SK-N-SH (cell line): ENCODE data around the gene RBBP9. TPM values are rescaled to one million over a fixed set of nuclear protein-coding genes. Genes with fewer than 3 reads are reported as not detected.

Experiments used
- CTCF ChIA-PET: fragments of 300-600, 350-600 bp; formaldehyde crosslinking; extraction: SDS; loops from one replicate; lab custom pipeline; 2021; lab: Yijun Ruan, JAX
- POLR2A ChIA-PET: fragments of 350-600 bp; sonication (Branson Sonifier 250); formaldehyde crosslinking; extraction: SDS; loops from one replicate; lab custom pipeline; 2020; ENCODE audit warnings: antibody characterized with exemption, inconsistent platforms; lab: Yijun Ruan, JAX
- DNase-seq: peaks from one replicate; pipeline ENCODE4 v3.0.0; 2012
- H2AFZ ChIP-seq: fragments of 200-600 bp; sonication (generic); 2 replicates; pipeline ENCODE4 v1.8.1; 2016; ENCODE audit warnings: antibody characterized with exemption, mild to moderate bottlenecking, low read depth
- H3F3A ChIP-seq: fragments of 200-600 bp; sonication (generic); replicated peaks from 2 replicates; pipeline ENCODE3; 2016; ENCODE audit warnings: antibody characterized with exemption, mild to moderate bottlenecking; ENCODE audit not compliant: insufficient read depth
- H3K27ac ChIP-seq, 2 experiments: fragments of 200-500 bp in 1 of 2; fragments of 200-600 bp in 1 of 2; sonication (Bioruptor generic) in 1 of 2; sonication (generic), shearing (Covaris generic) in 1 of 2; 2 replicates each; pipeline versions ENCODE4 v1.5.1 to v1.6.1; 2014 to 2016; ENCODE audit warnings: low read depth in 2 of 2, inconsistent platforms in 1 of 2, low read length in 1 of 2, mild to moderate bottlenecking in 1 of 2, mixed read lengths in 1 of 2
- H3K27me3 ChIP-seq: fragments of 200-600 bp; sonication (generic), shearing (Covaris generic); 2 replicates; pipeline ENCODE4 v1.6.1; 2016; ENCODE audit warnings: mixed run types; ENCODE audit not compliant: insufficient read depth
- H3K36me3 ChIP-seq, 2 experiments: fragments of 200-500 bp in 1 of 2; fragments of 200-600 bp in 1 of 2; sonication (Bioruptor generic) in 1 of 2; sonication (generic) in 1 of 2; replicated peaks in 1 of 2; 2 replicates each; pipeline versions ENCODE3 to v1.5.1; 2014 to 2016; ENCODE audit warnings: low read length in 1 of 2, mild to moderate bottlenecking in 1 of 2; ENCODE audit not compliant: insufficient read depth in 2 of 2, control insufficient read depth in 1 of 2
- H3K4me1 ChIP-seq, 2 experiments: fragments of 200-500 bp in 1 of 2; fragments of 200-600 bp in 1 of 2; sonication (Bioruptor generic) in 1 of 2; sonication (generic), shearing (Covaris generic) in 1 of 2; 2 replicates each; pipeline versions ENCODE4 v1.5.1 to v1.6.1; 2014 to 2016; ENCODE audit warnings: low read depth in 1 of 2, low read length in 1 of 2, mixed run types in 1 of 2; ENCODE audit not compliant: insufficient read depth in 2 of 2, control insufficient read depth in 1 of 2
- H3K4me2 ChIP-seq: fragments of 200-600 bp; sonication (generic), shearing (Covaris generic); 2 replicates; pipeline ENCODE4 v1.6.1; 2017; ENCODE audit warnings: mixed run types
- H3K4me3 ChIP-seq, 2 experiments: fragments of 200-500 bp in 1 of 2; fragments of 200-600 bp in 1 of 2; sonication (Bioruptor generic) in 1 of 2; sonication (generic), shearing (Covaris generic) in 1 of 2; 2 replicates each; pipeline versions ENCODE4 v1.5.1 to v1.8.1; 2014 to 2016; ENCODE audit warnings: low read depth in 2 of 2, inconsistent platforms in 1 of 2, low read length in 1 of 2, mild to moderate bottlenecking in 1 of 2, mixed read lengths in 1 of 2, moderate library complexity in 1 of 2
- H3K79me2 ChIP-seq: fragments of 200-600 bp; sonication (generic); 2 replicates; pipeline ENCODE4 v1.8.1; 2017; ENCODE audit warnings: mild to moderate bottlenecking; ENCODE audit not compliant: insufficient read depth
- H3K9ac ChIP-seq: fragments of 200-600 bp; sonication (generic); 2 replicates; pipeline ENCODE4 v1.6.1; 2017; ENCODE audit warnings: mixed run types
- H3K9me2 ChIP-seq: fragments of 200-600 bp; sonication (generic); 2 replicates; pipeline ENCODE4 v1.6.1; 2017; ENCODE audit warnings: mixed run types
- H3K9me3 ChIP-seq: fragments of 200-600 bp; sonication (generic); 2 replicates; pipeline ENCODE4 v1.6.1; 2017; ENCODE audit warnings: mixed run types, mild to moderate bottlenecking, moderate library complexity
- H4K20me1 ChIP-seq: fragments of 200-600 bp; sonication (generic); 2 replicates; pipeline ENCODE4 v1.6.1; 2017; ENCODE audit warnings: mild to moderate bottlenecking, mixed run types; ENCODE audit not compliant: insufficient read depth
- CTCF ChIP-seq: fragments of 200-600 bp; sonication (generic); IDR thresholded peaks from 2 replicates; pipeline ENCODE4 v1.6.1; 2017; ENCODE audit warnings: antibody characterized with exemption, mild to moderate bottlenecking, moderate library complexity
- FOSL2 ChIP-seq: IDR thresholded peaks from 2 replicates; pipeline ENCODE4 v1.4.0; 2012; ENCODE audit warnings: low read depth, mild to moderate bottlenecking, moderate library complexity, borderline replicate concordance
- FOXJ3 ChIP-seq: sonication (generic); formaldehyde crosslinking; IDR thresholded peaks from 2 replicates; pipeline ENCODE4 v1.5.1; 2020; ENCODE audit warnings: mild to moderate bottlenecking, missing genetic modification reagents
- GABPA ChIP-seq: IDR thresholded peaks from 2 replicates; pipeline ENCODE4 v1.4.0; 2012; ENCODE audit warnings: low read depth, mild to moderate bottlenecking
- NFIC ChIP-seq: IDR thresholded peaks from 2 replicates; pipeline ENCODE4 v1.4.0; 2012; ENCODE audit warnings: borderline replicate concordance
- PBX3 ChIP-seq: IDR thresholded peaks from 2 replicates; pipeline ENCODE4; 2012
- POLR2AphosphoS5 ChIP-seq: IDR thresholded peaks from 2 replicates; pipeline ENCODE4 v1.6.1; 2012; ENCODE audit warnings: low read depth, low read length
- RCOR1 ChIP-seq: fragments of 150-350 bp; IDR thresholded peaks from 2 replicates; pipeline ENCODE4 v1.6.1; 2017; ENCODE audit warnings: antibody characterized with exemption, low read length
- SMC3 ChIP-seq: IDR thresholded peaks from 2 replicates; pipeline ENCODE4 v1.6.1; 2012; ENCODE audit warnings: low read depth, low read length, improper control_type of control experiment
- TEAD4 ChIP-seq: IDR thresholded peaks from 2 replicates; pipeline ENCODE4 v1.4.0; 2012; ENCODE audit warnings: mild to moderate bottlenecking, borderline replicate concordance; ENCODE audit not compliant: insufficient read depth
- USF1 ChIP-seq: IDR thresholded peaks from 2 replicates; pipeline ENCODE4 v1.4.0; 2012; ENCODE audit warnings: low read depth, borderline replicate concordance
- USF2 ChIP-seq: fragments of 150-350 bp; IDR thresholded peaks from 2 replicates; pipeline ENCODE4 v1.6.1; 2017; ENCODE audit warnings: antibody characterized with exemption, low read length, low read depth, borderline replicate concordance
- WGBS: methylation state at CpG from one replicate; pipeline ENCODE4 v1.1.6; 2017; ENCODE audit warnings: low lambda C conversion rate; 5-methylcytosine and 5-hydroxymethylcytosine counted together
- polyA plus RNA-seq, 3 experiments: library from polyadenylated mRNA; depleted of rRNA; stranded (reverse); fragments of >200 nt; gene quantifications; 2 replicates each; pipeline ENCODE4 v1.2.3, GENCODE V29; 2012

The RBBP9 gene
- polyA plus RNA-seq, 1 of the 3 experiments (the other 2 are of a cell fraction): 7.5 TPM

- H3K9ac ChIP-seq: no peak overlapping the region
- H3K36me3 ChIP-seq: peaks cover 29 to 67% of the 10 kb centered on the region in 2 experiments
- TF ChIP-seq GABPA (no peak), NFIC (no peak)
- TF ChIP-seq, all 33 proteins: peak for 0
- Histone ChIP-seq H3K4me3 (no peak overlapping the region), H3K4me2 (no peak overlapping the region), H3F3A (no peaks in the 10 kb centered on the region), H4K20me1 (no peaks in the 10 kb centered on the region), H3K27me3 (no peaks in the 10 kb centered on the region), H3K4me1 (no peaks in the 10 kb centered on the region), H3K79me2 (no peaks in the 10 kb centered on the region), H3K27ac (no peak overlapping the region), H3K9me2 (no peaks in the 10 kb centered on the region), H2AFZ (no peak overlapping the region), H3K9me3 (no peaks in the 10 kb centered on the region)
- CTCF ChIA-PET: no interaction called here
- DNase-seq: no peak
- POLR2A ChIA-PET: no interaction called here
- WGBS: 92% methylated on average over 1 of the region's 1 CpG
These were observed 48.5 kb upstream of the RBBP9 start for GRCh38 chr20:18545566-18545965.

GRCh38 chr20:18543932-18544331 is 46.9 kb upstream of the RBBP9 start:
- Histone ChIP-seq H4K20me1 (no peaks in the 10 kb centered on the region), H3K79me2 (no peaks in the 10 kb centered on the region), H3K4me3 (no peak overlapping the region), H3K36me3 (peaks cover 16 to 62% of the 10 kb centered on the region in 2 experiments), H3K27ac (no peak overlapping the region), H3K27me3 (no peaks in the 10 kb centered on the region), H3K9me3 (no peaks in the 10 kb centered on the region), H3K4me1 (no peaks in the 10 kb centered on the region), H3F3A (no peaks in the 10 kb centered on the region), H3K4me2 (no peak overlapping the region)
- POLR2A ChIA-PET: no interaction called here
- CTCF ChIA-PET: no interaction called here
- WGBS: 93% methylated on average over 7 of the region's 7 CpGs
- no peak for DNase-seq
- TF ChIP-seq FOSL2 (no peak), USF1 (no peak), POLR2AphosphoS5 (no peak), SMC3 (no peak), FOXJ3 (no peak), TEAD4 (no peak), PBX3 (no peak), CTCF (no peak), GABPA (no peak), USF2 (no peak), RCOR1 (no peak)
- TF ChIP-seq, all 33 proteins: peak for 0
- Histone ChIP-seq H2AFZ (no peak overlapping the region), H3K9me2 (no peaks in the 10 kb centered on the region), H3K9ac (no peak overlapping the region)
